GM18508 (cell line): ENCODE results near the gene FUZ.

Source experiments
- ATAC-seq: cut with Tn5 transposase; IDR thresholded peaks from one replicate; pipeline ENCODE4 v1.9.1; 2021; ENCODE audit warnings: moderate number of reproducible peaks; ENCODE audit not compliant: insufficient read depth, unreplicated experiment

The FUZ gene

GRCh38 chr19:49851456-49852259 lies 38.6 kb upstream of the FUZ start:
- ATAC-seq = no peak

- no peak for ATAC-seq
Measured at GRCh38 chr19:49850487-49851342, 37.6 kb upstream of the FUZ start, which contains the start of gene PTOV1. TSS of gene PTOV1 (plus strand) at chr19:49851159.

- ATAC-seq = no peak
Measured at GRCh38 chr19:49850221-49850486, 37.1 kb upstream of the FUZ start.

- ATAC-seq = no peak
Measured at GRCh38 chr19:49849433-49850220, 36.5 kb upstream of the FUZ start.

GRCh38 chr19:49848938-49849337 lies 35.8 kb upstream of the FUZ start:
- no peak for ATAC-seq

- ATAC-seq = no peak
Measured at GRCh38 chr19:49847731-49848696, 34.9 kb upstream of the FUZ start.

- no peak for ATAC-seq
Measured at GRCh38 chr19:49846408-49846807, 33.3 kb upstream of the FUZ start.

GRCh38 chr19:49845414-49845813 lies 32.3 kb upstream of the FUZ start:
- ATAC-seq = no peak

- no peak for ATAC-seq
Measured at GRCh38 chr19:49844138-49845095, 31.3 kb upstream of the FUZ start.

GRCh38 chr19:49843265-49843664 lies 30.2 kb upstream of the FUZ start:
- no peak for ATAC-seq

- no peak for ATAC-seq
Measured at GRCh38 chr19:49840736-49841249, 27.7 kb upstream of the FUZ start.

- no peak for ATAC-seq
Measured at GRCh38 chr19:49840321-49840720, 27.2 kb upstream of the FUZ start.

- ATAC-seq = no peak
Measured at GRCh38 chr19:49839713-49840112, 26.6 kb upstream of the FUZ start.

- no peak for ATAC-seq
Measured at GRCh38 chr19:49838885-49839588, 25.9 kb upstream of the FUZ start.

GRCh38 chr19:49837425-49837824 lies 24.3 kb upstream of the FUZ start:
- no peak for ATAC-seq

- no peak for ATAC-seq
Measured at GRCh38 chr19:49837009-49837310, 23.9 kb upstream of the FUZ start.

GRCh38 chr19:49836176-49837008 lies 23.3 kb upstream of the FUZ start:
- ATAC-seq = no peak
